Measurements from ENCODE around the gene RGS10. TPM values are rescaled to one million over a fixed set of nuclear protein-coding genes. Genes with fewer than 3 reads are reported as not detected.

RGS10 gene
- total and polyA plus RNA-seq, 10 of the 15 experiments (the other 5 are each of a cell fraction or from before 2014, with no cell fraction given): 72.8 to 193 (median 127) TPM

- TF ChIP-seq, protein P1, sequence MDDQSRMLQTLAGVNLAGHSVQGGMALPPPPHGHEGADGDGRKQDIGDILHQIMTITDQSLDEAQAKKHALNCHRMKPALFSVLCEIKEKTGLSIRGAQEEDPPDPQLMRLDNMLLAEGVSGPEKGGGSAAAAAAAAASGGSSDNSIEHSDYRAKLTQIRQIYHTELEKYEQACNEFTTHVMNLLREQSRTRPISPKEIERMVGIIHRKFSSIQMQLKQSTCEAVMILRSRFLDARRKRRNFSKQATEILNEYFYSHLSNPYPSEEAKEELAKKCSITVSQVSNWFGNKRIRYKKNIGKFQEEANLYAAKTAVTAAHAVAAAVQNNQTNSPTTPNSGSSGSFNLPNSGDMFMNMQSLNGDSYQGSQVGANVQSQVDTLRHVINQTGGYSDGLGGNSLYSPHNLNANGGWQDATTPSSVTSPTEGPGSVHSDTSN (IDR thresholded peaks at IDR 0.05; ENCODE audit: insufficient replicate concordance, low read depth, low read length): no peak
- TF ChIP-seq HDGF (IDR thresholded peaks at IDR 0.05): no peak
Observed at GRCh38 chr10:119450606-119451299, 91.8 kb downstream of the RGS10 start (continued).

Other genes with a start within 250 kb of the RGS10 start
- gene TIAL1, start 54.2 kb upstream of the RGS10 start, total RNA-seq (2014; rRNA removed): 34.6 and 45.9 TPM in 2 replicates
- gene TIAL1, start 54.2 kb upstream of the RGS10 start, total RNA-seq (2014; rRNA removed; fragmentation: Illumina TruSeq; extraction: Trizol): 57.4 and 63.4 TPM in 2 replicates
- gene TIAL1, start 54.2 kb upstream of the RGS10 start, total RNA-seq (2021): 132 and 143 TPM in 2 replicates
- gene TIAL1, start 54.2 kb upstream of the RGS10 start, polyA plus RNA-seq (2011; rRNA removed): 159 and 241 TPM in 2 replicates
- 133 and 163 TPM in 2 replicates for gene TIAL1, start 54.2 kb upstream of the RGS10 start, polyA plus RNA-seq (2014; fragmentation: Illumina TruSeq; extraction: Trizol)
- 10 to 100 TPM; 26.0 to 68.2 TPM for gene TIAL1, start 54.2 kb upstream of the RGS10 start, polyA plus RNA-seq (2014; fragmentation: Nextera tagmentation; extraction: Ambion mirVana)
- gene TIAL1, start 54.2 kb upstream of the RGS10 start, polyA plus RNA-seq (2014; rRNA removed): 87.8 and 91.7 TPM in 2 replicates
- gene TIAL1, start 54.2 kb upstream of the RGS10 start, polyA plus RNA-seq (2016; fragmentation: Nextera tagmentation; extraction: Ambion mirVana): 10 to 100 TPM; 29.0 to 34.9 TPM
- 3.3 and 4.1 TPM in 2 replicates for gene BAG3, start 108.7 kb upstream of the RGS10 start, total RNA-seq (2014; rRNA removed)
- 2.3 and 2.5 TPM in 2 replicates for gene BAG3, start 108.7 kb upstream of the RGS10 start, total RNA-seq (2014; rRNA removed; fragmentation: Illumina TruSeq; extraction: Trizol)
- 11.1 and 11.4 TPM in 2 replicates for gene BAG3, start 108.7 kb upstream of the RGS10 start, total RNA-seq (2021)
- gene BAG3, start 108.7 kb upstream of the RGS10 start, polyA plus RNA-seq (2011; rRNA removed): 0.56 and 0.71 TPM in 2 replicates
- gene BAG3, start 108.7 kb upstream of the RGS10 start, polyA plus RNA-seq (2014; fragmentation: Illumina TruSeq; extraction: Trizol): 4.7 and 7.1 TPM in 2 replicates
- 1 to 10 TPM; 1.8 to 2.7 TPM for gene BAG3, start 108.7 kb upstream of the RGS10 start, polyA plus RNA-seq (2014; fragmentation: Nextera tagmentation; extraction: Ambion mirVana)
- gene BAG3, start 108.7 kb upstream of the RGS10 start, polyA plus RNA-seq (2014; rRNA removed): 4.6 and 5.4 TPM in 2 replicates
- 10 to 100 TPM; 13.9 to 14.1 TPM for gene BAG3, start 108.7 kb upstream of the RGS10 start, polyA plus RNA-seq (2016; fragmentation: Nextera tagmentation; extraction: Ambion mirVana)
- 28.0 and 34.6 TPM in 2 replicates for gene INPP5F, start 183.3 kb upstream of the RGS10 start, total RNA-seq (2014; rRNA removed)
- gene INPP5F, start 183.3 kb upstream of the RGS10 start, total RNA-seq (2014; rRNA removed; fragmentation: Illumina TruSeq; extraction: Trizol): 35.1 and 39.7 TPM in 2 replicates
- gene INPP5F, start 183.3 kb upstream of the RGS10 start, total RNA-seq (2021): 36.3 and 39.9 TPM in 2 replicates
- gene INPP5F, start 183.3 kb upstream of the RGS10 start, polyA plus RNA-seq (2011; rRNA removed): 49.3 and 64.4 TPM in 2 replicates
- gene INPP5F, start 183.3 kb upstream of the RGS10 start, polyA plus RNA-seq (2014; fragmentation: Illumina TruSeq; extraction: Trizol): 39.8 and 50.4 TPM in 2 replicates
- 10 to 100 TPM in 1 of 2 experiments, 1 to 10 TPM in 1; 6.0 to 13.4 TPM for gene INPP5F, start 183.3 kb upstream of the RGS10 start, polyA plus RNA-seq (2014; fragmentation: Nextera tagmentation; extraction: Ambion mirVana)
- gene INPP5F, start 183.3 kb upstream of the RGS10 start, polyA plus RNA-seq (2014; rRNA removed): 29.6 and 33.5 TPM in 2 replicates
- 10 to 100 TPM; 32.7 to 41.0 TPM for gene INPP5F, start 183.3 kb upstream of the RGS10 start, polyA plus RNA-seq (2016; fragmentation: Nextera tagmentation; extraction: Ambion mirVana)